HG03558 (cell line): ENCODE measurements around the gene FEZF2.
A peak's percentile ranks its signal among the peaks of the same experiment; 100 is the strongest.

Experiments used
- ATAC-seq: cut with Tn5 transposase; IDR thresholded peaks from one replicate; pipeline ENCODE4 v1.9.1; 2021; ENCODE audit warnings: moderate number of reproducible peaks; ENCODE audit not compliant: unreplicated experiment; ENCODE audit errors: extremely low read depth

FEZF2 gene

DNA sequence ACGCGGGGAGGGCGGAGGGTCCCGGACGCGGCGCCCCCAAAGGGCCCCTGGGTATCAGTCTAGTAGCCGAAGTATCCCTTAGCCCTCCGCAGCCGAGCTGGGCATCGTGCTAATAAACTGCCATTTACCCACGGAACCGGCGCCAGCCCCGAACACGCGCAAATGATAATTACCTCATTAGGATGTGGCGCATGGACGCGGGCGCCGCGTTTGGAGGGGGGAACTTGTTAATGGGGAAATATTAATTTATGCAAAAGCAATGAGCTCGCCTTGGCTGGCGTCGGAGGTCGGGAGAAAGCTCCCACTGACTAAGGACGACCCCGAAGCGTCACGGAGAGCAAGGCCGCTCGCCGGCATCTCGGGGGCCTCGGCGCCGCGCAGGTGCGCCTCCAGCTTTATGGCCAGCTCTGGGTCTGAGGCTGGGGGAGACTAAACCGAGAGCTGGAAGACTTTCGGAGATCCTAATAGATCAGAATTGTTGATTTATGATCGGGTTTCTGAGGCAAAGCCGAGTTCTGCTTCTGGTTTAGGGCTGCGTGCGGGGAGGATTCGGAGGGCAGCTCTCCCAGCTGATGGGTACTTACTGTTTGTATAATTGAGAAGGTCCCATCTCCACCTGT lies 474 bp upstream of the FEZF2 start:
- ATAC-seq, result no peak

DNA sequence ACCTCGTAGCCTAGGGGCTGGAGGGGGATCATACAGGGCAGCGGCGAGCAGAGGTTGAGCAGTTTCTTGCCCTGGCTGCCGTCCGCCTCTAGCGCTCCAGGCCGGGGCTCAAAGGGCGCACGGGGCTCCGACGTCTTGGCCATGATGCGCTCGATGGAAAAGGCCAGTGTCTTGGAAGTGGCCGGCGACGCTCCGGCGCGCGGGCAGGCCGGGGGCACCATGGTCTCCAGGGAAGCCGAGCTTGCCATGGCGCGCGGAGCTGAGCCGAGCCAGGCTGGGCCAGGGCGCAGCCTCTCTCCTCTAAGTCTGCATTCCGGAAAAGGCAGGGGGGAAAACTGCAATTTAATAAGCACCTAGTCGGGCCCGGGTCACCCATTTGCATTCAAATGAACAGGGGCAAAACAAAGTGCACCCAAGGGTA lies 719 bp downstream of the FEZF2 start:
- no peak for ATAC-seq

DNA sequence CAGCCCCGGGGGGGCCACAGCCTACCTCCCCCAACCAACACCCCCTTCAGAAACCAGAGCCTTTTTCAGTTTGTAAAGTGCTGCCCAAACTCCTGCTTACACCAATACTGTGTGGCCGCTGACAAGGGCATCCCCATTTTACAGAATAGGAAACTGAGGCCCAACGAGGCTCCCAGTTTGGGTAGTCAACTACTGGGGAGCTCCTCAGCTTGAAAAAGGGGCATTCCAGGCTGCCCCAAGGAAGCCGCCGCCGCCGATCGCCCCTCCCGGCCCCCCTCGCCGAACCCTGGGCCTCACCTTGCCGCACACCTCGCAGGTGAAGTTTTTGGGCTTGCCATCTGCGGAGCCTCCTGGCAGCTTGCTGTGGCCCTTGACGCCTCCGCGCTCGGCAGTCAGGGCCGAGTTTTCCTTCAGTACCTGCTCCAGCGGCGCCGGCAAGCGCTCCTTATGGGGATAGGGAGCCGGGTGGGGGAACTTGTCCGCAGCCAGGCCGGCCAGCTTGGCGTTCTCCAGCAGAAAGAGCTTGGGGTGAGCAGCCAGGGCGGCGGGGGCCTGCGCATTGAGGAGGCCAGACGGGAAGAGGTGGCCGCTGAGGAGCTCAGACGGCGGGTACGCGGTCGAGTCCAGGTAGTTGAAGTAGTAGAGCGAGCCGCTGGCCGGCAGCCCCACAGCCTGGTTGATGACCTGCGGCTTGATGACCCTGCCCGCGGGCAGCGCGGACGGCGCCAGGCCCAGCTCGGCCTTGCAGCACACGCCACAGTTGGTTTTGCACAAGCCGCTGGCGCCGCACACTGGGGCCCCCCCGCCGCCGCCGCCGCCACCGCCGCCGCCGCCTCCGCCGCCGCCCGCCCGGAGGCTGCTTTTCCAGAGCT lies 1.4 kb downstream of the FEZF2 start:
- ATAC-seq, result no peak

- no peak for ATAC-seq
Observed at GRCh38 chr3:62370858-62371719, 2.3 kb downstream of the FEZF2 start.

DNA sequence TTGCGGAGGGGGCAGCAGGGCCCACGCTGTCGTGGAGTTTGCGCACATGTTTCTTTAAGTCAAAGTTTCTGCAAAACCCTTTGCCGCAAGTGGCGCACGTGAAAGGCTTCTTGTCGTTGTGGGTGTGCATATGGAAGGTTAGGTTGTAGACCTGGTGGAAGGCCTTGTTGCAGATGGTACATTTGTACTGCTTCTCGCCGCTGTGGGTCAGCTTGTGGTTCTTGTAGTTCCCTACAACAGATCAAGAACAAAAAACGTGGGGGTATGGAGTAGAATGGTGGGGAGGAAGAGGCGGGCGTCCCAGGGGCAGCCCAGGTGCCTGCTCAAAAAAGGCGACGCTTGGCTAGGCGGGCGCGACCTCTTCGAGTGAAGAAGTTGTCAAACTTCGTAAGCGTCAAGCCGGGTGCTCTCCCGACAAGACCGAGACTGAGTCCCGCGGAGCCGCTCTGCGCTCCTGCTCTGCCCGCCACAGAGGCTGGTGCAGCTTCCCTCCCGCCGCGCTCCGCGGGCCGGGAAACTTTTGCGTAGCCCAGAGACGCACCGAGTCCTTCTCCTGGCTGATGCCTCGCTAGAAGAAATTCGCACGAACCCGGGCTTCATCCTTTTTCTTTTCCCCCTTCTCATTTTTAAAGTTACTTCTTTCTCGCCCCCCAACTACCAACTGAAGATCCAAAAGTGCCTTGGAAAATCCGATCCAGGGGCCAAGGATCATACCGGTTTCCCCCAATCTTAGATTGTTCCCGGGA lies 3.1 kb downstream of the FEZF2 start:
- no peak for ATAC-seq

- ATAC-seq, result no peak
Observed at GRCh38 chr3:62369476-62369743, 3.9 kb downstream of the FEZF2 start.

DNA sequence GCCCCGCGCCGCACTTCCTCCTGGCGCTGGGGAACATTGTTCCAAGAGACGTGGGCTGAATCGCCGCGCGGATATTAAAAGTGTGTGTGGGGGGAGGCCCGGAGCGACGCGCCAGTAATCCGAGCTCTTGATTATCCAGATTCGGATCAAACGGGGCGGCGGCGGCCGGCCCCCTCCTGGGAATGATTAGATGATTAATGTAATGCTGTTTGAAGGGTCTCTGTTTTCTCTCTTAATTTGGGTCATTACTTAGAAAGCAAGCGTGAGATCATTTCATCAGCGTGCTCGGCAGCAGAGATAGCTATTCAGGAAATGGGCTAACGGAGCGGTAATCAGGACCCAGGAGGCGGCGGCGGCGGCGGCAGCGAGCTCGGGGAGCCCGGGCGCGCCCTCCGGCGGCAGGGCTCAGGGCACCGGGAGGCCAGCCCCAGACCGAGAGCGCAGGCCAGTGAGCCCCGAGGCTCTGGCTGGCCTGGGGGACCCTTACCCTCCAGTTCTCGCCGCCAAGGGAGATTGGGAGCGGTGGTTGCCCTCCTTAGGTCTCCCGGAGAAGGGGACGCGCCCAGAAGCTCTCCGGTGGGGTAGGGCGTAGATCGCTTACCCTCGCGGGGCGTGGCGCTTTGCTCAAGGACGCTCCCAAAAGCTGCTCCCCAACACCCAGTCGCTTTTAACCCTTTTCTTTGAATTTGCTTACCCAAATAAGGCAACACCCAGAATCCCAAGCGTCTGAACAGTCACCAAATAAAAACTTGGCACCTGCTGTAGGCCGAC lies 4.5 kb downstream of the FEZF2 start:
- no peak for ATAC-seq

DNA sequence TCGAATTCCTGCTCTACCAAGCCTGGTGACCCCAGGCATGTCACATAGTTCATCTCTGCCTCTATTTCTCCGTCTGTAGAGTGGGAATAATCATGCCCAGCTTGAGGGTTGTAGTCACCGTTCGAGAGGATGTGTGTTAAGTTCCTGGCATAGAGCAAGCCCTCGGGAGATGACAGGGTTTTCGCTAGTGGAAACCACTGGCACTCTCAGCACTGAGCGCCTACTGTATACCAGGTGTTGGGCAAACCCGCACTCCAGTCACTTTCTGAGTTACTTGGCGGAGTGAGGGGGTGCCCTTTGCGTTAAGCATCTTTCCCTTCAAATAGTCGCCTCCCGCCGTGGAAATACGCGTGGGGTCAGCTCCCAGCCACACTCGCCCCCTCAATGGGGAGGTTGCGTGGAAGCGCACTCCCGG lies 5.1 kb downstream of the FEZF2 start:
- ATAC-seq, result no peak

GRCh38 chr3:62367763-62368195 lies 5.6 kb downstream of the FEZF2 start:
- ATAC-seq, result no peak

DNA sequence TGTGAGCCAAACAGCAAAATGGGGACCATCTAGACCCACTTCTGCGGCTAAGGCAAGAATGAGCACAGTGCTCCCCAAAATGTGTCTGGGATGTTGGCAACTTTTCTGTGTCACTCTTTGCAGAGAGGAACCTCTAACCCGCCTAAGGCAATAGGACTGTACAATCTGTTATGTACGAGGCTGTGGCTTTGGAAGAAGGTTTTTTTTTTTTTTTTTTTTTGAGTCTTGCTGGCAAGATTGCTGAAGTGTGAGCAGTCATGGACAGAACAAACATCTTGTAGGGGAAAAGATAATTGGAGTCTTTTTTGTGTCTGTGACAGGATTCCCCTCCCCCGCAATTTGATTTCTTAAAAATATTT lies 7.2 kb downstream of the FEZF2 start:
- no peak for ATAC-seq

DNA sequence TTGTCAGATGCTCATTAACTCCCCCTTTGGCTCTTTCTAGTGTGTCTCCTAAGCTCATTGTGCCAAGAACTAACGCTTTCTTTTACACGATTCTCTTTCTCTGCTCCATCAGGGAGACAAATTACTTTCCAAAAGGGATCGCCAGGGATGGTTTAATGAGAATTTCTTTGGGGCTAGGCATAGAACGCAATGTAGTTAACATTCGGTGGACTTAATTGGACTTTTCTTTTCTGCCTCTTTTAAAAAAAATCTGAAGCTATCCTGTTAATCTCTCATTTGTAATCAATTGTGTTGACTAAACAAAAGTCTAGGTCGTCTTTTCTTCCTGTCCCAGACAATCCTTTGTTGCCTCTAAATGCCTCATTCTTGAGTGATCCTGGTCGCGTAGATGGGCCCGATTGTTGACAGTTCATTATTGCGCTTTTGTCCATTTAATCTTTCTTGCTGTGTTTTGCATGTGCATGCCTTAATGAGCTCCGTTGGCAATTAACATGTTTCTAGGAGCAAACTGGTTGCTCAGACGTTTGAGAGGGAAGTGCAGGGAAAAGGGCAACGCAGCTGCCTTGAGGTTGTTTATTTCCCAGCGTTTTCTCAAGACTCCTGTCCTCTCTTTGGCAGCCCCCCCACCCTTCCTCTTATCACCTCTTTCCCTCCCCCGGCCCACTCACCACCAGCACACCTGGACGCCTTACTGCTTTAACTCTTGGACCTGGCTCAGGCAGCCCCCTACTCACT lies 7.8 kb downstream of the FEZF2 start:
- ATAC-seq, result no peak

- no peak for ATAC-seq
Observed at GRCh38 chr3:62364191-62364590, 9.2 kb downstream of the FEZF2 start.

GRCh38 chr3:62363275-62363674 lies 10.1 kb downstream of the FEZF2 start:
- ATAC-seq, result no peak

DNA sequence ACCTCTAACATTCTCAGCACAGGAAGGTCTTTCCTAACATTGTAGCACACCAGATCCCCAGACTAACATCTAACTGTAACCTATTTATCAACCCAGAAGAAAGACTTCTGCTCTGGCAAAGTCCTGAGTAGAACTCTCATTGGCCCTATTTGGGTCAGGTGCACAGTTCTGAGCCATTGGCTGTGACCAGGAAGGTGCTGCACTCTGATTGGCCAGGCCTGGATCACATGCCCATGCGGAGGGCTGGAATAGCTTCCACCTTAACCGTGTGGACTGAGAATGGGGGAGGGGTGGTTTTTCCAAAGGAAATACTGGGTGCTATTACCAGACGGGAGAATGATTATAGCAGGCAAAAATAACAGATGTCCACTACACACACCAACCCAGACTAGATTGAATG lies 11.5 kb downstream of the FEZF2 start:
- no peak for ATAC-seq

DNA sequence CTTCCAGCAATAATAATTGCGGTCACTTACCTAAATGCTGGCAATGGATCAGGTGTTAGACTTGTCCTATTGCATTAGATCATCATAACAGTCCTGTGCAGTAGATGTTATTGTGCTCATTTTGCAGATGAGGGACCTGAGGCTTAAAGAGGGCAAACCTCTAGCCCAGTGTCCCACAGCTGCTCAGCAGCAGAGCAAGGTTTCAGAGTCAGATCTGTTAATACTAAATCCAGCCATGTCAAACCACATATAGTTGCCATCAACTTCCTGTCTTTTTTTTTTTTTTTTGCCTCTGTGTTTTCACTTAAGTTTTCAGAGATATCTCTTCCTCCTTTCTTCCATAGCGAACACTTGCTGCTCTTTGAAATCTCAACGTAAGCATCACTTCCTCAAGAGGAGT lies 12.1 kb downstream of the FEZF2 start:
- ATAC-seq, result peak; percentile 80

DNA sequence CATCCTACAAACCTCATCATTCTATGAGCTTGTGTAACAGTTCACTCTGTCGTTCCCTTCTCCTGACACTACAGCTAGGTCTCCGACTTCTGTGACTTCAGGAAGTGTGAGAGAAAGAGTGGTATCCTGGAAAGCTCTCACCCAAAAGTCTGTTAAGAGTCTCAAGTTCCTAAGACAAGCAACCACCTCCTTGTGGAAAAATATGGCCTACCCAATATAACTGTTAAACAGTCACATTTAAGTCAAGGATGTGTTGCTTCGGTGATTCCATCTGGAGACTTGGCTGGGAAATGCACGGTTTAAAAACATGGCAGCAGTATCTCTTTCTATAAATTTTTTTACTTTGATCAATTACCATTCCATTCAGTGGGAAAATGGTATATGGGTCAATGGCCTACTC lies 13.8 kb downstream of the FEZF2 start:
- ATAC-seq, result no peak

DNA sequence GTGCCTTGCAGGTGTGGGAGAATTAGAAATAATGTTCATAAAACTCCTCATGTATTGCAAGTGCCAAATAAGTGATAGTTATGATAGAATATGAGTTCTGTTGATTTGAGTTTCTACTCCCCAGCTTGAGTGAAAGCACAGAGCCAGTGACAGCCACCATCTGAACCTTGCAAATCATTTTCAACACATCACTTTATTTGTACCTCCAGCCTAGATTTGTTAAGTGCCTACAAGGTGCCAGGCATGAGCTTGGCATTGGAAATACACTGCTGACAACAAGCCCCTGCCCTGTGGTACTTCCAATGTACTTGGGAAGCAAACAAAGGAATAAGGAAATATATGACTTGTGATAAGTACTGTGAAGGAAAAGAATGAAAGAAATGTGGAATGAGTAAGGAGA lies 17.0 kb downstream of the FEZF2 start:
- no peak for ATAC-seq

- ATAC-seq, result no peak
Observed at GRCh38 chr3:62355703-62356102, 17.6 kb downstream of the FEZF2 start.

GRCh38 chr3:62343755-62344154 lies 29.6 kb downstream of the FEZF2 start:
- no peak for ATAC-seq
